ENCODE data around the gene KANTR.

The KANTR gene

GRCh38 chrX:53093748-53094581 is at the start of gene KANTR:
Gene KANTR, plus strand, starts transcription at chrX:53094142. Its CDS starts 30,131 bp downstream, at chrX:53124273.
- DNase-seq (ENCODE audit: low read depth in 2 of 2), result peak in 1 of 2 donors; percentile 58

- no peak for DNase-seq (ENCODE audit: low read depth in 2 of 2)
These were observed 48.9 kb upstream of the KANTR start for GRCh38 chrX:53044995-53045394.

- no peak for DNase-seq (ENCODE audit: low read depth in 2 of 2)
These were observed 46.7 kb upstream of the KANTR start for GRCh38 chrX:53047228-53047627.

GRCh38 chrX:53048169-53049126 is 45.5 kb upstream of the KANTR start, which contains the start of gene GPR173:
Gene GPR173, plus strand, starts transcription at chrX:53048789. Its CDS starts 27,833 bp downstream, at chrX:53076622.
- DNase-seq (ENCODE audit: low read depth in 2 of 2), result no peak

GRCh38 chrX:53049127-53049517 is 44.8 kb upstream of the KANTR start:
- DNase-seq (ENCODE audit: low read depth in 2 of 2), result no peak

- no peak for DNase-seq (ENCODE audit: low read depth in 2 of 2)
These were observed 43.1 kb upstream of the KANTR start for GRCh38 chrX:53050841-53051240.

GRCh38 chrX:53055244-53055849 is 38.6 kb upstream of the KANTR start:
- no peak for DNase-seq (ENCODE audit: low read depth in 2 of 2)

GRCh38 chrX:53056292-53056691 is 37.6 kb upstream of the KANTR start:
- no peak for DNase-seq (ENCODE audit: low read depth in 2 of 2)

- no peak for DNase-seq (ENCODE audit: low read depth in 2 of 2)
These were observed 28.8 kb upstream of the KANTR start for GRCh38 chrX:53065104-53065503.

GRCh38 chrX:53071064-53071463 is 22.9 kb upstream of the KANTR start:
- DNase-seq (ENCODE audit: low read depth in 2 of 2), result no peak

- peak; percentile 33 to 62 for DNase-seq (ENCODE audit: low read depth in 2 of 2)
These were observed 22.1 kb upstream of the KANTR start for GRCh38 chrX:53071604-53072417.

- DNase-seq (ENCODE audit: low read depth in 2 of 2), result no peak
These were observed 21.4 kb upstream of the KANTR start for GRCh38 chrX:53072418-53073114.

- no peak for DNase-seq (ENCODE audit: low read depth in 2 of 2)
These were observed 20.8 kb upstream of the KANTR start for GRCh38 chrX:53073115-53073586.

- DNase-seq (ENCODE audit: low read depth in 2 of 2), result no peak
These were observed 18.9 kb upstream of the KANTR start for GRCh38 chrX:53075011-53075410.

GRCh38 chrX:53076671-53077070 is 17.3 kb upstream of the KANTR start:
- no peak for DNase-seq (ENCODE audit: low read depth in 2 of 2)

- DNase-seq (ENCODE audit: low read depth in 2 of 2), result no peak
These were observed 16.4 kb upstream of the KANTR start for GRCh38 chrX:53077207-53078197.

- no peak for DNase-seq (ENCODE audit: low read depth in 2 of 2)
These were observed 15.0 kb upstream of the KANTR start for GRCh38 chrX:53078943-53079342.

GRCh38 chrX:53080628-53081580 is 13.0 kb upstream of the KANTR start:
- DNase-seq (ENCODE audit: low read depth in 2 of 2), result no peak
